ENCODE results near the gene CDC42EP4.

Gene CDC42EP4

DNA sequence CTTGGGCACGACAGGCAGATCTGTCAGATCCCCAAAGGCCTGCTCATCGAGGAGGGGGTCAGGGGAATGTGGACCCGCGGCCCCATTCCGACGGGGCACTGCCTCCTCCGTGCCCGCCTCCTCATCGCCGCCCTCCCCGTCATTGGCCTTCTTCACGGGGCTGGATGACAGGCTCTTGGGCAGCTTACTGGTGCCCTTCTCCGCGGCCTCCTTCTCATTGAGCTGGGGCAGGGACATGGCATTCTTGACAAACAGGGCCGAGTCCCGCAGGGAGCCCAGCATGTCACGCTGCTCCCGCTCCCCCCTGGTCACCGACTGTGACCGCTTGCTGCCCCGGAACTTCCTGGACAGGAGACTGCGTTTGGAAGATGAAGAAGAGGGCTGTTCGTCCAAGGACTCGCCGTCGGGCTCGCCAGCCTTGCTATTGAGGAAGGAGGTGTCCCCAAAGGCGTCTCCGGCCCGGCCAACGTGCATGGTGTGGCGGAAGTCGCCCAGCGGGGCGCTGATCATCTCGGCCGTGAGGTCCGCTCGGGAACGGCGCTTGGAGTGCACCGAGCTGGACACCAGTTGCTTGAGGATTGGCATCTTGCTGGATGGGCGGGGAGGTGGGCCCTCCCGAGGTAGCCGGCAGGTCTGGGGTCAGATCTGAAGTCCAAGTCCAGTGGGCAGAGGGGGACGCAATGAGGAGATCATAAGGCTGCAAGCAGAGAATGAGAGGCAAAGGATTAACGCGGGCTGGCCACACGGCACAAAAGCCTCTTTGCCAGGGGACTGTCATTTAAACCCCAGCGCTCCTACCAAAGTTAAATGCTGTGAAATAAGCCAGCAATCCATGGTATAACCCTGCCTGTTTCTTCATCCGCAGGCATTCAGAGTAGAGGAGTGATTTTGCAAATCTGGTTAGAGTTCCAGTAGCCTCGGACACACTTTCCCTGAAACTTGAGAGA, 25.6 kb downstream of the CDC42EP4 start:
- Histone ChIP-seq H3K27me3 (ENCODE audit: insufficient read depth, low read length) (no peaks in the 10 kb centered on the region), H3K79me2 (ENCODE audit: control insufficient read depth, insufficient read depth, low read length, unreplicated experiment) (peaks cover 69% of the 10 kb centered on the region), H3K36me3 (ENCODE audit: insufficient read depth, low read length) (no peaks in the 10 kb centered on the region), H3K27ac (ENCODE audit: low read depth, low read length) (peak overlapping the region; percentile 38; the same call in 1 of the 2 replicates), H3K4me1 (ENCODE audit: control insufficient read depth, insufficient read depth, low read length, unreplicated experiment) (peaks cover 57% of the 10 kb centered on the region), H2AFZ (ENCODE audit: low read length, unreplicated experiment) (no peak overlapping the region), H3K4me3 (ENCODE audit: low read depth, low read length) (no peak overlapping the region)

DNA sequence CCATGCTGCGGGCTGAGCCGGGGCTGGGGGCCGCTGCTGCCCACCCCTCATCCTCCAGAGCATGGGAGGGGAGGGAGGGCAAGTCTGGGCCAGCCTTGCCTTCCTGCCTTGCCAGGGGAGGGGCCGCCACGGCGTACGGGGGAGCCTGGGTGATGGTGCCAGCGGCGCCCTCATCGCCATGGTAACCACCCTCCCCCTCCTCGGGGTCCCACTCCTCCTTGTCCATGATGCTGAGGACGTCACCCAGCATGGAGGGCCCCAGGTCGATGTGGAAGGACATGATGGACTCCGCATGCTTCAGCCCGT, 26.2 kb downstream of the CDC42EP4 start:
- Histone ChIP-seq H3K36me3 (ENCODE audit: insufficient read depth, low read length) (no peaks in the 10 kb centered on the region), H3K4me3 (ENCODE audit: low read depth, low read length) (no peak overlapping the region), H3K27ac (ENCODE audit: low read depth, low read length) (no peak overlapping the region), H3K27me3 (ENCODE audit: insufficient read depth, low read length) (no peaks in the 10 kb centered on the region), H2AFZ (ENCODE audit: low read length, unreplicated experiment) (no peak overlapping the region), H3K79me2 (ENCODE audit: control insufficient read depth, insufficient read depth, low read length, unreplicated experiment) (peaks cover 63% of the 10 kb centered on the region), H3K4me1 (ENCODE audit: control insufficient read depth, insufficient read depth, low read length, unreplicated experiment) (peaks cover 51% of the 10 kb centered on the region)

DNA sequence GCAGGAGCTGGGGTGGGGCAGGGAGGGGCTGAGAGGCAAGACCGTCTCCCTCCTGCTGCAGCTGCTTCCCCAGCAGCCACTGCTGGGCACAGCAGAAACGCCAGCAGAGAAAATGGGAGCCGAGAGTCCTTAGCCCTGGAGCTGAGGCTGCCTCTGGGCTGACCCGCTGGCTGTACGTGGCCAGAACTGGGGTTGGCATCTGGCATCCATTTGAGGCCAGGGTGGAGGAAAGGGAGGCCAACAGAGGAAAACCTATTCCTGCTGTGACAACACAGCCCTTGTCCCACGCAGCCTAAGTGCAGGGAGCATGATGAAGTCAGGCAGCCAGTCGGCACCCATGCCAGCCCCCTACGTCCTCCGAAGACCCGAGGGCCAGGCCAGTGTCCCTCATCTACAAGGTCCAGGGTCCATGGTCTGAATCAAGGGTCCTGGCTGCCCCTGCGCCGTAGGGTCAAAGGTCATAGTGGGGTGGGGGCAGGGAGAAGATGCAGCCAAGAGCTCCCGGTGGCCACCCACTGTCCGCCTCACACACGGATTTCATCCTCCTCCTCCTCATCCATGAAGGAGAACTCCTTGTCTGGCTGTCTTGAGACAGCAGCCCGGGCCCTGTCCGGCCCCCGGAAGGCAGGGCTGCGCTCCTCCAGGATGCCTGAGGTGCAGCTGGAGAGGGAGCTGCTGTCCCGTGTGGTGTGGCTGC, 26.7 kb downstream of the CDC42EP4 start:
- Histone ChIP-seq H3K79me2 (ENCODE audit: control insufficient read depth, insufficient read depth, low read length, unreplicated experiment) (peaks cover 58% of the 10 kb centered on the region), H3K36me3 (ENCODE audit: insufficient read depth, low read length) (0 out of 2 replicates have a peak, but pooled peaks cover 1% of the 10 kb centered on the region), H2AFZ (ENCODE audit: low read length, unreplicated experiment) (no peak overlapping the region), H3K4me1 (ENCODE audit: control insufficient read depth, insufficient read depth, low read length, unreplicated experiment) (peaks cover 46% of the 10 kb centered on the region), H3K27ac (ENCODE audit: low read depth, low read length) (no peak overlapping the region), H3K4me3 (ENCODE audit: low read depth, low read length) (no peak overlapping the region), H3K27me3 (ENCODE audit: insufficient read depth, low read length) (no peaks in the 10 kb centered on the region)

DNA sequence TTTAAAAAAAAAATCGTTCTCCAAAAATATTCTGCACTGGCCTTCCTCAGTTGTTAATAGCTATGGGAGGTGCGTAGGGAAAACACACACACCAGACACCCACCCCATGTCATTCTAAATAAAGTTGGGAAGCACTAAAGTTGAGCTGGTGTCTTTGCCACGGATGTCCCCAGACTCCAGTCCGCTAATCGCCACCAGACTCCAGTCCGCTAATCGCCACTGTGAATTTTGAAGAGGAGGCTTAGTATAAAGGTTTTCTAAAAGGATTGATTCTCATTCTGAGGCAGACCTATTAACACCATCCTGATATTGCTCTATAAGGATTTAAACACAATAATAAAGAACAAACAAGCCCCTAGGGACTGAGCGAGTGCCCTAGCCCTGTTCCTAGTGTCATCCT, 27.4 kb downstream of the CDC42EP4 start:
- Histone ChIP-seq H3K4me1 (ENCODE audit: control insufficient read depth, insufficient read depth, low read length, unreplicated experiment) (peaks cover 39% of the 10 kb centered on the region), H3K36me3 (ENCODE audit: insufficient read depth, low read length) (0 out of 2 replicates have a peak, but pooled peaks cover 3% of the 10 kb centered on the region), H3K79me2 (ENCODE audit: control insufficient read depth, insufficient read depth, low read length, unreplicated experiment) (peaks cover 51% of the 10 kb centered on the region), H3K27ac (ENCODE audit: low read depth, low read length) (no peak overlapping the region), H3K4me3 (ENCODE audit: low read depth, low read length) (no peak overlapping the region), H3K27me3 (ENCODE audit: insufficient read depth, low read length) (no peaks in the 10 kb centered on the region), H2AFZ (ENCODE audit: low read length, unreplicated experiment) (no peak overlapping the region)

DNA sequence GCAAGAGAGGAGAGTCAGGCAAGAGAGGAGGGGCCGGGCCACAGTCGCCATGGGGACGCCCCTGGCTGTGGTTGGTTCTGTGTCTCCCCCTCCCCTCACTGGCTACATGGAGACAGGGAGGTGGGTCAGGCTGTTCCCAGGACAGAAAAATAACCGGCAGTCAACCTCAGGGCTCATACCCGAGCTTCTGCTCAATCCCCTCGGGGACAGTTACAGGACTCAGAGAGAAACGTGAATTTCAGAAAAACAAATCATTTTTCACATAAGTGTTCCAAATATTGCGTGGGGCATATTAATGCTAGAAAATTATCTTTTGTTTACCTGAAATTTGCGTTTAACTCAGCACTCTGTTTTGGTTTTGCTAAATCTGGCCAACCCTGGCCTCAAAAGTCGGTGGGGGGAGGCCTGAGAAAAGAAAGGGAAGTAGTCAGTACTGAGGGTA, 27.9 kb downstream of the CDC42EP4 start:
- Histone ChIP-seq H3K27ac (ENCODE audit: low read depth, low read length) (no peak overlapping the region), H3K4me1 (ENCODE audit: control insufficient read depth, insufficient read depth, low read length, unreplicated experiment) (peaks cover 34% of the 10 kb centered on the region), H2AFZ (ENCODE audit: low read length, unreplicated experiment) (no peak overlapping the region), H3K36me3 (ENCODE audit: insufficient read depth, low read length) (0 out of 2 replicates have a peak, but pooled peaks cover 3% of the 10 kb centered on the region), H3K27me3 (ENCODE audit: insufficient read depth, low read length) (no peaks in the 10 kb centered on the region), H3K79me2 (ENCODE audit: control insufficient read depth, insufficient read depth, low read length, unreplicated experiment) (peaks cover 46% of the 10 kb centered on the region), H3K4me3 (ENCODE audit: low read depth, low read length) (no peak overlapping the region)

DNA sequence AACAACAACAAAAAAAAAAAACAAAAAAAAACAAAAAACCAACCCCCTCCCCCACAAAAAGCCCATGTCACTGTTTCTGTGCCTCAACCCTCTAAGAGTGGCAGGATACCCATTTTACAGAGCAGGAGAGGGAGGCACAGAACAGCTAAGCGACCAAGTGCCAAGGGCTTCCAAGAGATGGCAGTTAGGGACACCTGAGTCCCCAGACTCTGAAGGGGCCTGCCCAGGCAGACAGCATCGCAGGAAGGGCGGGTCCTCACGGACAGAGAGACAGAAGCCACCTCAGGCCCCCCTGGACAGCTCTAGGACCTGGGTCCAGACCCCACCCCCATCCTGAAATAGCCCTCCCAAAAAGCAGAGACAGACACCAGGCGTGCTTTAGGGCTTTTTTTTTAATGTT, 28.6 kb downstream of the CDC42EP4 start:
- no peak overlapping the region for H2AFZ ChIP-seq (ENCODE audit: low read length, unreplicated experiment)
- no peaks in the 10 kb centered on the region for H3K27me3 ChIP-seq (ENCODE audit: insufficient read depth, low read length)
- peaks cover 40% of the 10 kb centered on the region for H3K79me2 ChIP-seq (ENCODE audit: control insufficient read depth, insufficient read depth, low read length, unreplicated experiment)
- H3K27ac ChIP-seq (ENCODE audit: low read depth, low read length) = no peak overlapping the region
- no peak overlapping the region for H3K4me3 ChIP-seq (ENCODE audit: low read depth, low read length)
- 0 out of 2 replicates have a peak, but pooled peaks cover 3% of the 10 kb centered on the region for H3K36me3 ChIP-seq (ENCODE audit: insufficient read depth, low read length)
- peaks cover 33% of the 10 kb centered on the region for H3K4me1 ChIP-seq (ENCODE audit: control insufficient read depth, insufficient read depth, low read length, unreplicated experiment)

DNA sequence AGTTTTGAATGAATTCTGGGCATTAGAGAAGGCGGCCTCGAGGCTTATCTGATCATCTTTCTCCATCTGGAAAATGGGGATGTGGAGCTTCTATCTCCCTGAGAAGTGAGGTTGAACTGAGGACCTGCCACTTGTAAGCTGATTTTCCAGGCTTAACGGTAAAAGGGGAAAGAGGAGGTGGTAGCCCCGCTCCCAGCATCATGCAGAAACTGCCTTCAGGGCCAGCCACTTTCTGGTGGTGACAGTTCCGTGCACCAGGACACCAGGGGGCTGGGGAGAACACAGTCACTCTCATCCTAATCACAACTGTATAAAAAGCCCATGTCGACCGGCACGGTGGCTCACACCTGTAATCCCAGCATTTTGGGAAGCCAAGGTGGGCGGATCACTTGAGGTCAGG, 29.2 kb downstream of the CDC42EP4 start:
- peaks cover 36% of the 10 kb centered on the region for H3K79me2 ChIP-seq (ENCODE audit: control insufficient read depth, insufficient read depth, low read length, unreplicated experiment)
- no peak overlapping the region for H3K27ac ChIP-seq (ENCODE audit: low read depth, low read length)
- 0 out of 2 replicates have a peak, but pooled peaks cover 3% of the 10 kb centered on the region for H3K36me3 ChIP-seq (ENCODE audit: insufficient read depth, low read length)
- no peak overlapping the region for H3K4me3 ChIP-seq (ENCODE audit: low read depth, low read length)
- no peak overlapping the region for H2AFZ ChIP-seq (ENCODE audit: low read length, unreplicated experiment)
- peaks cover 31% of the 10 kb centered on the region for H3K4me1 ChIP-seq (ENCODE audit: control insufficient read depth, insufficient read depth, low read length, unreplicated experiment)
- no peaks in the 10 kb centered on the region for H3K27me3 ChIP-seq (ENCODE audit: insufficient read depth, low read length)

DNA sequence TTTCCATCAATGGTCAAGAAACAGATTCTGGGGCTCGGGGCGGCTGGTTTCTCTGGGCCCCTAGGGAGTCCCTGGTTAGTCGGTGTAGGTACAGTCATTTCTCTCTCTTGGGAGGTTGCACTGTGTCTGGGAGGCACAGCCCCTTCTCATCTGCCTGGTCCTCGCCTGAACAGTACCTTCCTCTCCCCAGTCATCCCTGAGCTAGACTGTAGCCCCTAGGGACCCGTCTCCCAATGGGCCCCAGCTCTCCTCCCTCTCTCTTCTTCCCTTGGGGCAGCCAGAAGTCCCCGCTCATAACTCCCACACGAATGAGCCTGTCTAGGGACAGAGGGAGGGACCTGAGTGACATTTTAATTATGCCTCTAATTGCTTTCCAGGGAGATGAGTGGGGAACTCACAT, 29.9 kb downstream of the CDC42EP4 start:
- no peak overlapping the region for H3K27ac ChIP-seq (ENCODE audit: low read depth, low read length)
- H3K4me3 ChIP-seq (ENCODE audit: low read depth, low read length) = no peak overlapping the region
- no peaks in the 10 kb centered on the region for H3K27me3 ChIP-seq (ENCODE audit: insufficient read depth, low read length)
- H3K79me2 ChIP-seq (ENCODE audit: control insufficient read depth, insufficient read depth, low read length, unreplicated experiment) = peaks cover 29% of the 10 kb centered on the region
- H3K4me1 ChIP-seq (ENCODE audit: control insufficient read depth, insufficient read depth, low read length, unreplicated experiment) = peaks cover 24% of the 10 kb centered on the region
- 0 out of 2 replicates have a peak, but pooled peaks cover 3% of the 10 kb centered on the region for H3K36me3 ChIP-seq (ENCODE audit: insufficient read depth, low read length)
- no peak overlapping the region for H2AFZ ChIP-seq (ENCODE audit: low read length, unreplicated experiment)

DNA sequence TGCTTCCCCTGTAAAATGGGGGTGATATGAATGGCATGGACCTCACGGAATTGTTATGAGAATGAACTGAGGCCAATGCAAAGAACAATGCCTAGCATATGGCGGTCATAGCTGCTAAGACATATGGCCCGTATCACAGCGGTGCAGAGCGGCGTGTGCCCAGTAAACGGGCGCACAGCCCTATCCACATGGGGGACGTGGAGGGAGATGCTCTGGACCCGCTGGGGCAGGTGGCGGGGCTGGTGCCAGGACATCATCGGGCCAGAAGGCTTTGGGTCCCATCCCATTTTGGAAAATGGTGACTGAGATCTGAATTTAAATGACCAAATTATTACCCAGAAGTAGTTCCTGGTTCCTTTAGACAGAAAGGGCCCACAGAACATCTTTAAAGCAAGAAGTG, 31.6 kb downstream of the CDC42EP4 start:
- H3K4me3 ChIP-seq (ENCODE audit: low read depth, low read length) = no peak overlapping the region
- peaks cover 12% of the 10 kb centered on the region for H3K79me2 ChIP-seq (ENCODE audit: control insufficient read depth, insufficient read depth, low read length, unreplicated experiment)
- no peak overlapping the region for H2AFZ ChIP-seq (ENCODE audit: low read length, unreplicated experiment)
- H3K27ac ChIP-seq (ENCODE audit: low read depth, low read length) = no peak overlapping the region
- H3K27me3 ChIP-seq (ENCODE audit: insufficient read depth, low read length) = no peaks in the 10 kb centered on the region
- H3K36me3 ChIP-seq (ENCODE audit: insufficient read depth, low read length) = 0 out of 2 replicates have a peak, but pooled peaks cover 3% of the 10 kb centered on the region
- H3K4me1 ChIP-seq (ENCODE audit: control insufficient read depth, insufficient read depth, low read length, unreplicated experiment) = peaks cover 14% of the 10 kb centered on the region

DNA sequence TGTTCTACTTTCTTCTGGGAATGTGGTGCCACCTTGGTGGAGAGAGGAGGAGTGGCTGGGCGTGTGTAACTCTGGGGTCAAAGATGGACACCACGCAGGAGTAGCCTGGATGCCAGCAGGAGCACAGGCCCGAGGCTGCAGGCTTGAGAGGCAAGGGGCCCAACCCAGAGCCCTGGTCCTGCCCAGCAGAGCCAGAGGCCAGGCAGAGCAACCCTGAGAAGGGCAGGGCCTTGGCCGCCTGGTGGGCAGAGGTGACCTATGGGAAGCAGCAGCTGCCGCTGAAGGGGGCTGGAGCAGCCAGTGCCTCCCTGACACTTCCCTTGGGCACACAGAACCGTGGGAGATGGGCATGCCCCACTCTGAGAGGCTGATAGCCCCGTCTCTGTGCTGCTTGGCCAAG, 32.1 kb downstream of the CDC42EP4 start:
- H3K27me3 ChIP-seq (ENCODE audit: insufficient read depth, low read length) = no peaks in the 10 kb centered on the region
- H3K79me2 ChIP-seq (ENCODE audit: control insufficient read depth, insufficient read depth, low read length, unreplicated experiment) = peaks cover 8% of the 10 kb centered on the region
- H2AFZ ChIP-seq (ENCODE audit: low read length, unreplicated experiment) = no peak overlapping the region
- H3K36me3 ChIP-seq (ENCODE audit: insufficient read depth, low read length) = 0 out of 2 replicates have a peak, but pooled peaks cover 3% of the 10 kb centered on the region
- H3K4me1 ChIP-seq (ENCODE audit: control insufficient read depth, insufficient read depth, low read length, unreplicated experiment) = peaks cover 14% of the 10 kb centered on the region
- no peak overlapping the region for H3K4me3 ChIP-seq (ENCODE audit: low read depth, low read length)
- H3K27ac ChIP-seq (ENCODE audit: low read depth, low read length) = no peak overlapping the region
